Pancreas (tissue), 10 donors: ENCODE results near the gene MISP. TPM values are rescaled to one million over a fixed set of nuclear protein-coding genes. Genes with fewer than 3 reads are reported as not detected.
"Not testable (repeated sequence)": the region's sequence is repeated elsewhere in the genome, so short reads cannot be mapped to it uniquely, and the experiment has no call there.

Experiments used
- ATAC-seq, 4 donors: fragments of 200-7000 bp; cut with Tn5 transposase; one replicate each; pipeline versions ENCODE4 v1.8.0 to v1.9.1; 2020; ENCODE audit warnings: mild to moderate bottlenecking in 4 of 4, moderate library complexity in 4 of 4
- DNase-seq, 6 donors: peaks; one replicate each; pipeline ENCODE4 v3.0.0-alpha.2; 2020
- FAIRE-seq: peaks from 2 replicates; lab custom pipeline; 2012; peaks lifted over from hg19 to GRCh38; lab: Jason Lieb, UNC
- H3K27ac ChIP-seq, 4 donors: fragments of 200-600 bp; sonication (generic); 1 replicate in 3 of 4; 2 replicates in 1 of 4; pipeline versions ENCODE4 v1.5.0 to v1.8.0; 2020
- H3K27me3 ChIP-seq, 4 donors: fragments of 200-600 bp; one replicate each; pipeline ENCODE4 v1.8.0; 2021
- H3K36me3 ChIP-seq, 3 donors: fragments of 200-600 bp; sonication (generic) in 1 of 3; one replicate each; pipeline versions ENCODE4 v1.5.0 to v1.8.0; 2020 to 2021
- H3K4me1 ChIP-seq, 3 donors: fragments of 200-600 bp; one replicate each; pipeline ENCODE4 v1.8.0; 2021
- H3K4me3 ChIP-seq, 4 donors: fragments of 200-600 bp; sonication (generic) in 2 of 4; one replicate each; pipeline versions ENCODE4 v1.5.0 to v1.8.0; 2020 to 2021
- H3K9me3 ChIP-seq, 4 donors: fragments of 200-600 bp; one replicate each; pipeline ENCODE4 v1.8.0; 2021
- CTCF ChIP-seq, 4 donors: fragments of 200-600 bp; sonication (generic) in 3 of 4; IDR thresholded peaks; one replicate each; pipeline versions ENCODE4 v1.5.0 to v1.8.0; 2021; ENCODE audit warnings: antibody characterized with exemption in 4 of 4
- WGBS, 2 donors: extraction: QIAGEN DNeasy Blood & Tissue Kit; methylation state at CpG; one replicate each; pipeline ENCODE4 v1.1.7; 2013; 5-methylcytosine and 5-hydroxymethylcytosine counted together
- intact Hi-C, 3 donors: fragments of 100-400 bp; cut with DNase I; formaldehyde crosslinking; loops; one replicate each; pipeline versions ENCODE4 v1.11.1 to v1.14.2; 2022
- polyA plus RNA-seq, 2 donors: library from polyadenylated mRNA; stranded (reverse); fragments of 200-250 nt; gene quantifications; one replicate each; pipeline ENCODE4 v1.2.3, GENCODE V29; 2013
- total RNA-seq, 6 donors: library from RNA; stranded (reverse); fragmentation: NEBNext Ultra II Directional in 4 of 6; extraction: Animal tissue kit (Norgen Biotek cat#: 25700) in 4 of 6; gene quantifications; one replicate each; pipeline versions ENCODE4 v1.2.1 to v1.2.4, GENCODE V29; 2021 to 2023
- donor health status: healthy with polysubstance abuse.
- donor health status: DM: no; HTN: no; CAD: no; lungs with moderate emphysema.
- donor health status: DM: no; HTN: no; CAD: no.
- donor health status: control.
- donor health status: control.
- donor health status: Bipolar disorder and iron deficiency.
- donor health status: DM: yes; HTN: yes; CAD: no.
- donor health status: DM: no; HTN: no; CAD: no.
- donor health status: DM: no; HTN: no; CAD: no.
- donor health status: DM: yes; HTN: yes; CAD: no.

MISP gene
- total RNA-seq (1 to 10 TPM in 5 of 6 donors, under 1 TPM in 1; 0.63 to 2.6 (median 1.3) TPM), polyA plus RNA-seq (1 to 10 TPM; 1.3 to 7.5 TPM)

DNA sequence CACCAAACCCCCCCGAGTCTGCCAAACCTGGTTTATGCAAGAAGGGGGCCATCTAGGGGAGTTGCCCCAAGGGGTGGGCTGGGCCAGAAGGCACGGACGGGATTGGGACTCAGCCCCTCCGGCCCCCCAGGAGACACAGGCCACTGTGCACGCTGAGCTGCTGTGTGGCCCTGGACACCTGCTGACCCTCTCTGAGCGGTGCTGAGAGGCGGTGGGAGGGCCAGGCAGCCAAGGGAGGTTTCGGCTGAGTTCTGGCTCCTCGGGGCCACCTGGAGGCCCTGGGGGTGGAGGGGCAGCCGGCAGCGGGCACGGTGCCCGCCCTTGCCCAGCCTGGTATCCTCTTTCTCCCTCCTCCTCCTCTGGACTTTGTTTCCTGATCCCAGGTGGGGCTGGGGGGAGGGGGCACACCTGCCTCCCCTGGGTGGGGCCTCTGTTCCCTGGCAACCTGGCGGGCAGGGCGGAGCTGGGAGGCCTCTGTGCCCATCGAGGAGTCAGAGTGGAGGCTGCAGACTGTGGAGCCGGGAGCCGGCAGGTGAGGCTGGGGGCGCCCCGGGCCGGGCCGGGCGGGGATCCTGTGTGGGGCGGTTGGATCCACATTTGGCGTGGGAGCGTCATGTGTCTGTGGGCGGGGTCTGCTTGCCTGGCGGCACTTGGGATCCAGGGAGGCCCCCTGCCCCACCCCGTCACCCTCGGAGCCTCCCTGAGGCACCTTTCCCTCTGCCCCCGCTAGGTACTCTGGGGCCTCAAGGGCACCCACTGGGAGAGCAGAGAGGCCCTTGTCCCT is at the start of gene MISP:
TSS of gene MISP (plus strand) at position 473 of the 784 bp plus-strand sequence. CDS start 5,835 bp downstream, outside the sequence.
- DNase-seq (peak; percentile 35 to 74 (median 51)), ATAC-seq (peak; percentile 72 to 78 (median 77)), FAIRE-seq (no peak)
- TF ChIP-seq CTCF (IDR thresholded peaks at IDR 0.05), result no peak
- WGBS, 2 donors, result 37 to 39% methylated on average over 26 to 31 of the region's 31 CpGs
- H3K27me3 ChIP-seq, result no peaks in the 10 kb centered on the region
- no peak within 1 kb of the TSS for H3K27ac ChIP-seq
- H3K36me3 ChIP-seq, result no peaks in the 10 kb centered on the region
- H3K4me1 ChIP-seq, result no peaks in the 10 kb centered on the region
- intact Hi-C loops, result no loop called here
- no peaks in the 10 kb centered on the region for H3K9me3 ChIP-seq
- H3K4me3 ChIP-seq, result peak within 1 kb of the TSS in 2 of 4 donors; percentile 11 to 20

GRCh38 chr19:702847-703246 is 48.1 kb upstream of the MISP start:
- not testable (repeated sequence) for H3K27ac ChIP-seq

DNA sequence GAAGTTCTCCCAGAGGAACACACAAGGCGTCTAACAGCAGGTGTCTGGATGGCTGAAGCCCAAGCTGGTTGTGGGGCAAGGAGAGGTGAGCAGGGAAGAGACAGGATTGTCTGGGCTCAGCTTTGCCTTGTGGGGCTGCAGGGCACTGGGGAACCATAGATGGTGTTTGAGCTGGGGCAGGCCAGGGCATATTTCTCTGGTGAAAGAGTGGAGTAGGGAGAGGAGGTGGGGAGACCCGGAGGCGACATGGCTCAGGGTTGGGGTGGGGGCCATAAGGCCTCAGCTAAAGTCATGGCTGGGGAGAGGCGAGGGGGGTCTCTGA is 47.6 kb upstream of the MISP start:
- no peak for TF ChIP-seq CTCF (IDR thresholded peaks at IDR 0.05)
- Histone ChIP-seq H3K4me1 (no peaks in the 10 kb centered on the region), H3K9me3 (no peaks in the 10 kb centered on the region), H3K4me3 (peak overlapping the region in 1 of 4 donors; percentile 1), H3K27ac (no peak overlapping the region), H3K27me3 (no peaks in the 10 kb centered on the region), H3K36me3 (no peaks in the 10 kb centered on the region)
- no peak for DNase-seq
- WGBS, 2 donors, result 40 to 44% methylated on average over 4 of the region's 4 CpGs
- FAIRE-seq, result no peak
- intact Hi-C loops, result no loop called here
- ATAC-seq, result no peak

More at GRCh38 chr19:702847-703246, 48.1 kb upstream of the MISP start:
- intact Hi-C loops, H3K9me3 ChIP-seq, H3K4me3 ChIP-seq, H3K36me3 ChIP-seq, DNase-seq, ATAC-seq, H3K27me3 ChIP-seq, H3K4me1 ChIP-seq, FAIRE-seq: not testable (repeated sequence)
- WGBS, 2 donors, result 63 to 76% methylated on average over 6 of the region's 6 CpGs

DNA sequence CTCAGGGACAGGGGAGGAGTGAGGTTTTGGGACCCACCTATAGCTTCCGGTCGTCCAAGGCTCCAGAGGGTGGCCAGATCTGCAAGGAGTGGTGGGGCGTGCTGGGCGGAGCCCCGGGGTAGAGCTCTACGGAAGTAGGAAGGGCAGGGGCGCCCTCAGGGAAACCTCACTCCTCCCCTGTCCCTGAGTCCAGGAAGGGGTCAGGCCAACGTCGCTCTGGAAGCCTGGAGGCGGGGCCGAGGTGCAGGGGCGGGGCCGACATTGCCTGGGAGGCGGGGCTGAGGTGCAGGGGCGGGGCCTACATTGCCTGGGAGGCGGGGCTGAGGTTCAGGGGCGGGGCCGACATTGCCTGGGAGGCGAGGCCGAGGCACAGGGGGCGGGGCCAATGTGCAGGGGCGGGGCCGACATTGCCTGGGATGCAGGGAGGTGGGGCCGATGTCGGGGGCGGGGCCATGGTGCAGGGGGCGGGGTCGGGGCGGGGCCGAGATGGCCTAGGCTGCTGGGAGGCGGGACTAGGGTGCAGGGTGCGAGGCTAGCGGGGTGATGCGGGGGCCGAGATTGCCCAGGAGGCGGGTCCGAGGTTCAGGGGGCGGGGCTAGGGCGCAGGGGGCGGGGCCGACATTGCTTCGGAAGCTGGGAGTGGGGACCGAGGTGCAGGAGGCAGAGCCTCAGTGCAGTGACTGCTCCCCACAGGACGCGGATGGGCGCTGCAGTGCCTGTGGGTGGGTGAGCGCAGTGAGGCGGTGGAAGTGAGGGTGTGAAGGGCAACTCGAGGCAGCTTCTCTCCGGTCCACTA is 47.1 kb upstream of the MISP start:
- TF ChIP-seq CTCF (IDR thresholded peaks at IDR 0.05), result no peak
- WGBS, 2 donors, result 8 to 11% methylated on average over 19 to 50 of the region's 50 CpGs
- H3K4me3 ChIP-seq, result peak overlapping the region in 1 of 4 donors; percentile 1
- ATAC-seq (peak; percentile 55 to 86 (median 76)), DNase-seq (peak in 4 of 6 donors; percentile 51 to 77 (median 70)), FAIRE-seq (no peak)
- H3K27ac ChIP-seq, result no peak overlapping the region
- no peaks in the 10 kb centered on the region for H3K4me1 ChIP-seq
- intact Hi-C loops, result no loop called here
- H3K27me3 ChIP-seq, result no peaks in the 10 kb centered on the region
- no peaks in the 10 kb centered on the region for H3K9me3 ChIP-seq
- no peaks in the 10 kb centered on the region for H3K36me3 ChIP-seq

DNA sequence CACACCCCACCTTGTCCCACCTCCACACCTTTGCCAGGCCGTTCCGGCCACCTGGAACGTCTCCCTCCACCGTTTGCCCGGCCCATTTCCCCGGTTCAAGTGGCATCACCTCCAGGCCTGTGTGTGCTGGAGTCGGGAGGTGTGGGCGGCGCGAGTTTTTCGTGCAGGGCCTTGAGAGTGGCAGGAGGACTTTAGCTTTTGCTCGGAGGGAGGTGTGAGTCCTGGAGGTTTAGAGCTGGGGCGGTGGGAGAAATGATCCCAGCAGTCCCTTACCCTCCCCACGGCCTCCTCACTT is 46.5 kb upstream of the MISP start:
- no peak for ATAC-seq
- DNase-seq, result no peak
- Histone ChIP-seq H3K4me3 (no peak overlapping the region), H3K9me3 (no peaks in the 10 kb centered on the region), H3K27ac (no peak overlapping the region), H3K36me3 (no peaks in the 10 kb centered on the region), H3K27me3 (no peaks in the 10 kb centered on the region), H3K4me1 (no peaks in the 10 kb centered on the region)
- WGBS, 2 donors, result 22 to 27% methylated on average over 14 of the region's 14 CpGs
- intact Hi-C loops, result no loop called here
- FAIRE-seq, result no peak
- no peak for TF ChIP-seq CTCF (IDR thresholded peaks at IDR 0.05)
